Fibroblast of villous mesenchyme (primary cell): ENCODE results near the gene MFSD12. TPM values are rescaled to one million over a fixed set of nuclear protein-coding genes. Genes with fewer than 3 reads are reported as not detected.

Experiments
- DNase-seq: peaks from one replicate; pipeline ENCODE4 v3.0.0-alpha.2; 2010; ENCODE audit warnings: low read depth
- H3K4me3 ChIP-seq: 2 replicates; pipeline ENCODE4 v1.5.1; 2011; ENCODE audit warnings: low read depth, mild to moderate bottlenecking, low read length
- CTCF ChIP-seq: IDR thresholded peaks from 2 replicates; pipeline ENCODE4 v1.5.1; 2012; ENCODE audit warnings: low read depth, mild to moderate bottlenecking, low read length; ENCODE audit not compliant: insufficient read depth
- total RNA-seq: library from RNA; depleted of rRNA; stranded (reverse); fragments of >200 nt; gene quantifications from 2 replicates; pipeline ENCODE4 v1.2.3, GENCODE V29; 2012

MFSD12 gene
- total RNA-seq, 1 donor, result 137 TPM

- DNase-seq, result no peak
Observed at GRCh38 chr19:3591876-3592613, 34.7 kb upstream of the MFSD12 start.

GRCh38 chr19:3590991-3591659 is 33.7 kb upstream of the MFSD12 start:
- no peak for DNase-seq
- no peak overlapping the region for H3K4me3 ChIP-seq
- TF ChIP-seq CTCF, result no peak

More at GRCh38 chr19:3591876-3592613, 34.7 kb upstream of the MFSD12 start:
- TF ChIP-seq CTCF, result no peak
- H3K4me3 ChIP-seq, result no peak overlapping the region

- TF ChIP-seq CTCF, result no peak
- DNase-seq, result no peak
- no peak overlapping the region for H3K4me3 ChIP-seq
Observed at GRCh38 chr19:3589949-3590348, 32.6 kb upstream of the MFSD12 start.

- no peak for TF ChIP-seq CTCF
- no peak overlapping the region for H3K4me3 ChIP-seq
- DNase-seq, result no peak
Observed at GRCh38 chr19:3589439-3589838, 32.1 kb upstream of the MFSD12 start.

GRCh38 chr19:3586707-3587346 is 29.4 kb upstream of the MFSD12 start:
- no peak overlapping the region for H3K4me3 ChIP-seq
- TF ChIP-seq CTCF, result no peak
- no peak for DNase-seq

- peak; percentile 63 for TF ChIP-seq CTCF
- no peak for DNase-seq
- peak overlapping the region; percentile 61 for H3K4me3 ChIP-seq
Observed at GRCh38 chr19:3586127-3586626, 28.8 kb upstream of the MFSD12 start.
